A549 (cell line): ENCODE measurements around the gene TMEM140.

Experiments
- ELK1 ChIP-seq: fragments of 150-350 bp; IDR thresholded peaks from 2 replicates; pipeline ENCODE4 v1.6.1; 2014; ENCODE audit warnings: low read depth, mild to moderate bottlenecking, low read length
- MAX ChIP-seq: IDR thresholded peaks from 2 replicates; pipeline ENCODE4 v1.6.1; 2012
- POLR2A ChIP-seq: IDR thresholded peaks from 2 replicates; pipeline ENCODE4 v1.6.1; 2012; ENCODE audit warnings: mild to moderate bottlenecking, low read length

- TF ChIP-seq MAX, result no peak
- TF ChIP-seq ELK1, result no peak
- no peak for TF ChIP-seq POLR2A
Measured at GRCh38 chr7:135186261-135186540, 38.3 kb downstream of the TMEM140 start.
